ENCODE results near the gene PCSK4. TPM values are rescaled to one million over a fixed set of nuclear protein-coding genes. Genes with fewer than 3 reads are reported as not detected.

The PCSK4 gene
- total RNA-seq, 1 experiment from 2014 or later = 9.1 TPM

GRCh38 chr19:1466461-1467214 is 23.5 kb downstream of the PCSK4 start:
- H2BK120ac ChIP-seq (ENCODE audit: low read depth, low read length, poor library complexity, severe bottlenecking) = no peak overlapping the region
- H2BK12ac ChIP-seq (ENCODE audit: insufficient read length, low read depth, low read length) = no peak overlapping the region
- H2BK20ac ChIP-seq (ENCODE audit: low read depth, low read length, poor library complexity, severe bottlenecking) = no peak overlapping the region
- H2BK5ac ChIP-seq (ENCODE audit: insufficient read length, low read length) = no peak overlapping the region
- H3K79me2 ChIP-seq (ENCODE audit: insufficient read depth, low read length) = no peaks in the 10 kb centered on the region
- Mint-ChIP-seq H3K27ac (no peak overlapping the region), H3K4me1 (peaks cover 2 to 4% of the 10 kb centered on the region in 2 experiments; a peak in 3 of 4 replicates), H3K9me3 (no peaks in the 10 kb centered on the region), H3K36me3 (ENCODE audit: insufficient read depth in 1 of 3, low read depth in 3 of 3) (no peaks in the 10 kb centered on the region), H3K4me3 (peak overlapping the region in 1 of 2 experiments; percentile 54; a peak in 3 of 5 replicates), H3K27me3 (ENCODE audit: low read depth) (peaks cover 78% of the 10 kb centered on the region)
- no peak overlapping the region for H2AFZ ChIP-seq (ENCODE audit: low read length)
- H3K14ac ChIP-seq (ENCODE audit: insufficient read depth, low read length) = no peak overlapping the region
- no peak overlapping the region for H3K23ac ChIP-seq (ENCODE audit: insufficient read length, low read depth, low read length)
- H3K79me1 ChIP-seq (ENCODE audit: insufficient read depth, low read depth, low read length, poor library complexity, severe bottlenecking) = no peaks in the 10 kb centered on the region
- H4K20me1 ChIP-seq (ENCODE audit: control insufficient read depth, insufficient read depth, insufficient read length) = peaks cover 3% of the 10 kb centered on the region
- no peaks in the 10 kb centered on the region for H3K9me3 ChIP-seq (ENCODE audit: control insufficient read depth, low read depth, low read length)
- H3K4ac ChIP-seq (ENCODE audit: low read depth, low read length) = no peak overlapping the region
- no peak overlapping the region for H4K5ac ChIP-seq (ENCODE audit: insufficient read length, low read depth, low read length)
- H3K56ac ChIP-seq (ENCODE audit: insufficient read length, low read depth, low read length) = no peak overlapping the region
- H2BK15ac ChIP-seq (ENCODE audit: low read depth, low read length) = no peak overlapping the region
- H3K27ac ChIP-seq (ENCODE audit: insufficient read length, low read depth, low read length) = no peak overlapping the region
- H4K91ac ChIP-seq (ENCODE audit: insufficient read length, low read depth, low read length) = no peak overlapping the region
- peak overlapping the region; percentile 26 for H3K4me2 ChIP-seq (ENCODE audit: insufficient read depth, insufficient read length, low read length)
- H3T11ph ChIP-seq (ENCODE audit: low read length) = no peak overlapping the region
- peaks cover 9% of the 10 kb centered on the region for H3K23me2 ChIP-seq (ENCODE audit: insufficient read length, low read depth, low read length, poor library complexity, severe bottlenecking)
- H2AK5ac ChIP-seq (ENCODE audit: insufficient read length, low read length) = no peak overlapping the region
- no peak overlapping the region for H3K18ac ChIP-seq (ENCODE audit: insufficient read length, low read depth, low read length)
- TF ChIP-seq, protein P1, sequence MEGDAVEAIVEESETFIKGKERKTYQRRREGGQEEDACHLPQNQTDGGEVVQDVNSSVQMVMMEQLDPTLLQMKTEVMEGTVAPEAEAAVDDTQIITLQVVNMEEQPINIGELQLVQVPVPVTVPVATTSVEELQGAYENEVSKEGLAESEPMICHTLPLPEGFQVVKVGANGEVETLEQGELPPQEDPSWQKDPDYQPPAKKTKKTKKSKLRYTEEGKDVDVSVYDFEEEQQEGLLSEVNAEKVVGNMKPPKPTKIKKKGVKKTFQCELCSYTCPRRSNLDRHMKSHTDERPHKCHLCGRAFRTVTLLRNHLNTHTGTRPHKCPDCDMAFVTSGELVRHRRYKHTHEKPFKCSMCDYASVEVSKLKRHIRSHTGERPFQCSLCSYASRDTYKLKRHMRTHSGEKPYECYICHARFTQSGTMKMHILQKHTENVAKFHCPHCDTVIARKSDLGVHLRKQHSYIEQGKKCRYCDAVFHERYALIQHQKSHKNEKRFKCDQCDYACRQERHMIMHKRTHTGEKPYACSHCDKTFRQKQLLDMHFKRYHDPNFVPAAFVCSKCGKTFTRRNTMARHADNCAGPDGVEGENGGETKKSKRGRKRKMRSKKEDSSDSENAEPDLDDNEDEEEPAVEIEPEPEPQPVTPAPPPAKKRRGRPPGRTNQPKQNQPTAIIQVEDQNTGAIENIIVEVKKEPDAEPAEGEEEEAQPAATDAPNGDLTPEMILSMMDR (conservative IDR thresholded peaks at IDR 0.05) = no peak
- H3K9ac ChIP-seq (ENCODE audit: extremely low read depth, insufficient read length, low read length) = no peak overlapping the region
- H3K27me3 ChIP-seq (ENCODE audit: insufficient read depth, low read length) = peaks cover 57% of the 10 kb centered on the region
- H4K8ac ChIP-seq (replicated peaks; ENCODE audit: insufficient read length, low read depth, low read length) = no peak overlapping the region
- H3K4me1 ChIP-seq (ENCODE audit: insufficient read depth, low read length) = no peaks in the 10 kb centered on the region
- no peak for DNase-seq
- WGBS (ENCODE audit: extremely low coverage, insufficient read length, low lambda C conversion rate) = no CpG with 5 or more reads among the region's 70 CpGs
